GM21381 (cell line): ENCODE data around the gene TRMT10C.
A peak's percentile ranks its signal among the peaks of the same experiment; 100 is the strongest.
"Not testable (repeated sequence)": the region's sequence is repeated elsewhere in the genome, so short reads cannot be mapped to it uniquely, and the experiment has no call there.

Source experiments
- ATAC-seq: cut with Tn5 transposase; IDR thresholded peaks from one replicate; pipeline ENCODE4 v1.9.1; 2021; ENCODE audit warnings: mild to moderate bottlenecking, moderate library complexity; ENCODE audit not compliant: unreplicated experiment

The TRMT10C gene

GRCh38 chr3:101544161-101544850 lies 17.4 kb upstream of the TRMT10C start:
- no peak for ATAC-seq

- ATAC-seq = no peak
These were observed 13.1 kb upstream of the TRMT10C start for GRCh38 chr3:101548527-101549105.

DNA sequence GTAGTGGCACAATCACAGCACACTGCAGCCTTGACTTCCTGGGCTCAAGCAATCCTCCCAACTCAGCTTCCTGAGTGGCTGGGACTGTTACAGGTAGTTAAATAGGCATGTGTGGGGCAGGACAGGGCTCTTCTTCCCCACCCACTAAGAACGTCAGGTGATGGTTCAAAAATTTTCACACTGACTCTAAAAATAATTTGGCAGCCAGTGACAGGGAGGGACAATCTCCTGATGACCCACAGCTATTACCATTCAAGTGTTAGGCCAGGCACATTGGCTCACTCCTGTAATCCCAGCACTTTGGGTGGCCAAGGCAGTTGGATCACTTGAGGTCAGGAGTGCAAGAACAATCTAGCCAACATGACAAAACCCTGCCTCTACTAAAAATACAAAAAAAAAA lies 12.2 kb upstream of the TRMT10C start:
- no peak for ATAC-seq

DNA sequence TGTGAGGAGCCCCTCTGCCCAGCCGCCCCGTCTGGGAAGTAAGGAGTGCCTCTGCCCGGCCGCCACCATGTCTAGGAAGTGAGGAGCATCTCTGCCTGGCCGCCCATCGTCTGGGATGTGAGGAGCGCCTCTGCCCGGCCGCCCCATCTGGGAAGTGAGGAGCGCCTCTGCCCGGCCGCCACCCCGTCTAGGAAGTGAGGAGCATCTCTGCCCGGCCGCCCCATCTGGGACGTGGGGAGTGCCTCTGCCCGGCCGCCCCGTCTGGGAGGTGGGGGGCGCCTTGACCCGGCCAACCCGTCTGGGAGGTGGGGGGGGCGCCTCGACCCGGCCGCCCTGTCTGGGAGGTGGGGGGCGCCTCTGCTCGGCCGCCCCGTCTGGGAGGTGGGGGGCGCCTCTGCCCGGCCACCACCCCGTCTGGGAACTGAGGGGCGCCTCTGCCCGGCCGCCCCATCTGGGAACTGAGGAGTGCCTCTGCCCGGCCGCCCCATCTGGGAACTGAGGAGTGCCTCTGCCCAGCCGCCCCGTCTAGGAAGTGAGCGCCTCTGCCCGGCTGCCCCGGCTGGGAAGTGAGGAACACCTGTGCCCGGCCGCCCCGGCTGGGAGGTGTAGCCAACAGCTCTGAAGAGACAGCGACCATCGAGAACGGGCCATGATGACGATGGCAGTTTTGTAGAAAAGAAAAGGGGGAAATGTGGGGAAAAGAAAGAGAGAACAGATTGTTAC lies 10.1 kb upstream of the TRMT10C start:
- ATAC-seq = not testable (repeated sequence)

DNA sequence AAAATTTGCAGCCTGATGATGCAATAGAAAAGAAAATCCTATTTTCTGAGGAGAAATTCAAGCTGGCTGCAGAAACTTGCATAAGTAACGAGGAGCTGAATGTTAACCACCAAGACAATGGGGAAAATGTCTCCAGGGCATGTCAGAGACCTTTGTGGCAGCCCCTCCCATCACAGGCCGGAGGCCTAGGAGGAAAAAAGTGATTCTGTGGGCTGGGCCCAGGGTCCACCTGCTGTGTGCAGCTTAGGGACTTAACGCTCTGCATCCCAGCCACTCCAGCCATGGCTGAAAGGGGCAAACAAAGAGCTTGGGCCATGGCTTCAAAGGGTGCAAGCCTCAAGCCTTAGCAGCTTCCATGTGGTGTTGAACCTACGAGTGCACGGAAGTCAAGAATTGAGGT lies 8.3 kb upstream of the TRMT10C start:
- ATAC-seq = not testable (repeated sequence)

DNA sequence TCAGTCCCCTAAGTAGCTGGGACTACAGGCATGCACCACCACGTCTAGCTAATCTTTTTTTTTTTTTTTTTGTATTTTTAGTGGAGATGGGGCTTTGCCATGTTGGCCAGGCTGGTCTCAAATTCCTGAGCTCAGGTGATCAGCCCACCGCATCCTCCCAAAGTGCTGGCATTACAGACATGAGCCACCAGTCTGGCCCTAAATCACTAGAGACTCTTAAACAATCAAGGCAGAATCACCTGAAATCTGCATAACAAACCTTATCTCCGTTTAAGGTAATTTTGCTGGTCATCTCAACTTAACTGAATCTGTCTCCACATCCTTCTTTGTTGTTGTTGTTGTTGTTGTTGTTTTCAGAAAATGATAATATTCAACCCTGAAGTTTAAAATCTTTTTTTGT lies 5.6 kb upstream of the TRMT10C start:
- ATAC-seq = no peak

DNA sequence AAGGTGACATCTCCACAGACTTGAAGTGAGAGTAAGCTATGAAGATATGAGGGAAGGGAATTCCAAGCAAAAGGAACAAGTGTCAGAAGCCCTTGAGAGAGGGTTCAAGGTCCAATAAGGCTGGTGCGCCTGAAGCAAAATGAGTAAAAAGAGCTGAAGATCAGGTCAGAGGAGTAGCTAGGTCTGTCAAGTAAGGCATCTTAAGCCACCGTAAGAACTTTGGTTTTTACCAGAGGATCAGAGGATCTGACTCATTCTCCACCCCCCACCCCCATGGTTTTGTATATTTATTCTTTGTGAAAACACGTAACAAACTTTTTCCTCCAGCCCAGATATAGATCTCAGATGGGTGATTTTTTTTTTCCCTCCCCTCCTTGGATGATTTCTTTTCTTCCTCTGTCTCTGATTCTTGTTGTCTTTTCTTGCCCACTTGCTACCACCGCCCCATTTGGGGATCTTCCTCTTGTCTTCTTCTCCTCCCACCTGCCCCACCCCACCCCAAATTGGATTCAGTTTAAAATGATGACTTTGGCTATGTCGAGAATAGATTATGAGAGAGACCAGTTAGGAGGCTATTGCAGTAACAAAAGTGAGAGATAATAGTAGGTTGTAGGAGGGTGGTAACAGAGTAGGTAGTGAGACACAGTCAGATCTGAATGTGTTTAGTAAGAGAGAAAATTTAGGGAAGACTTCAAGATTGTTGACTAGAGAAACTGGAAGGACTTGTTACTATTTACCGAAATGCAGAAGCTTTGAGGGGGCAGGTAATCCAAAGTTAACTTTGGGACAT lies 6.1 kb downstream of the TRMT10C start:
- no peak for ATAC-seq

DNA sequence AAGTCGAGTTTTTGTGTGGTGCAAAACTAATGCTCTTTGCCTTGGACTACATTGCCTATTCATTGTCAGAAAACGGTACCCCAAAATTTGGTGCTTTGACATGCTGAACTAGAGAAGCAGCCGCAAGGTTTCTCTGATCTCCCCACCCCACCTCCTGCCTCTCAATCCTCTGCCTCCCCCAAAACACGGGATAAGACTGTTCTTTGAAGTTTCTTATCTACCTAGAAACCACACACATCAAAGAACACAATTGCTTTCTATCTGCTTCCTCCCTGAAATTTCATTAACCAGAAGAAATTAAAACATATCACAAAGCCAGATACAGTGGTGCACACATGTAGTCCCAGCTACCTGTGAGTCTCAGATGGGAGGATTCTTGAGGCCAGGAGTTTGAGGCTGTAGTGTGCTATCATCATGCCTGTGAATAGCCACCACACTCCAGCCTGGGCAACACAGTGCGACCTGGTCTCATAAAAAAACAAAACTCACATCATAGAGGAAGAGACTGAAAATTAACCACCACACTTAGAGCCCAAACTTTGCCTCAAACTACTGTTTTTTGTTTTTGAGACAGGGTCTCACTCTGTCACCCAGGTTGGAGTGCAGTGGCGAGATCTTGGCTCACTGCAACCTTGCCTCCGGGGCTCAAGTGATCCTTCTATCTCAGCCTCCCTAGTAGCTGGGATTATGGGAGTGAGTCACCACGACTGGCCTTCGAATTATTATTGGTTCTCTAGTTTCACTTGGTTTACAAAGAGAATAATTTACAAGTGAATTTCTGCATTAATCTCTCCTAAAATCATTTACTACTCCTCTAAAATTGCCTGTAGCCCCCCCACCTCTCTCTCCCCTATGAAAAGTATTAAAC lies 9.6 kb downstream of the TRMT10C start:
- ATAC-seq = no peak

DNA sequence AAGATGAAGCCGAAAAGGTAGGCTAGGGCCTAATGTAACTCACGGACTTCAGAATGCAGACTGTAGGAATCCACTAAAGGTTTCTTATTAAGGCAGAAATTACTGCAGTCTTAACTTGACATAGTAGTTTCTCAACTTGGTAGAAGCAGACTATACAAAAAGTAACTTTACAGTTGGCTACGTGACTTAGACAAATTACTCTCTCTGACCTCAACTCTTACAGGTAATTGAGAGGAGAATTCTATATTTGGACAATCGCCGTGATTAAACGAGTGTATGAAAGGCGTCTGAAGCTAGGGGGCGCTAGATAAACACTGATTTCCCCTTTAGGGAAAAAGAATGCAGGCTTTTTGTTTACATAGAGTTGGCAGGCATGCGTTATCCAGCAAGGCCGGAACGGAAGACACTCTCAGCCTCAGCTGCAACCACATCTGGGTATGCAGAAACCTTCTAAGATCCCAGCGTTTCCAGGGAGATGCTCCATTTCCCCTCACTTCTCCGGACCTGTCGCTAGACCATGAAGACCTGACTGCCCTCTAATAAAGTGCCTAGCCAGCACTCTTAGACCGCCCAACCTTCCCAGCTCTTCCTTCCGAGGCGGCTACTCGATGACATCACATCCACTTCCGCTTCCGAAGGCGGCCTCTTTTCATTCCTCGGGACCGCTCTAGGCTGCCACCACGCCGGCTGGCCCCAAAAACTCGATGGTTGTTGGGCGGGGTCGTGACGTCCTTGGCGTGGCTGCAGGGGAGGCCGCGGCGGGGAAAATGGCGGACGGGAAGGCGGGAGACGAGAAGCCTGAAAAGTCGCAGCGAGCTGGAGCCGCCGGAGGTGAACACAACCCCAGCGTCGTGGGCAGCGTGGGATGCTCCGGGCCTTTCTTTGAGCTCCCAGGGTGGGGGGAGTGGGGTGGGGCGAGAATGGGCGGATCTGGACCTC lies 12.1 kb downstream of the TRMT10C start, which contains the start of gene PCNP:
Gene PCNP (plus strand): TSS at position 732 of the 939 bp plus-strand sequence. CDS start 36 bp downstream, at position 768.
- ATAC-seq = peak; percentile 84

DNA sequence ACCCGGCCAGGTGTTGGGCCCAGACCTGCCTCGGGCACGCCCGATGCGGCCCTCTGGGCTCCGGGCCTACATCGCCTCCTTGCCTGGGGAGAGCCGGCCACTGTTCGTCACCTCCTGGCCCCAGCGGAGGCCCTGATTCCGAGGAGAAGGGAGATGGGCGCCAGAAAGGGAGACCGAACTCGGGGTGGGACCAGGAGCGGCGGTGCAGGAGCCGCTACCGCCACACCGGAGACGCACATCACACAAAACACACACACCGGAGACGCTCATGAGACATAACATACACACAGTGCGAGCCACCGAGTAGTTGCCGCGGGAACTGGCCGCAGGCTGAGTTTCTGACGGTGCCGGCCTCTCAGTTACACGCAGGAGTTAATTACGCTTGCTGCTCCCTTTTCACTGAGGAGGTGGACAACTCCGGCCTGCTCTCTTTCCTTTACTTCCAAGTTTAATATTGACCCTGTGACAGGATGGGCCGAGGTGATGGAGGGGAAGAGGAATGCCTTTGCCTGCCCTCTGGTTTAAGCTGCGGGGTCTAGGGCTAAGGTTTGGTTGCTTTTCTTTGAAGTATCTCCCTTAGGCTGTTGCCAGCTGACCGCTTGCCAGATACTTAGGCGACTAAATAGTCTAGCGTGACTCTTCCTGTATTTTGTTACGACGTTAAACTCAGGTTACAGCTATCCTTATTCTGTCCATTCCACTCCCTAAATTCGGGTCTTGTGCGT lies 12.9 kb downstream of the TRMT10C start:
- peak; percentile 44 for ATAC-seq

DNA sequence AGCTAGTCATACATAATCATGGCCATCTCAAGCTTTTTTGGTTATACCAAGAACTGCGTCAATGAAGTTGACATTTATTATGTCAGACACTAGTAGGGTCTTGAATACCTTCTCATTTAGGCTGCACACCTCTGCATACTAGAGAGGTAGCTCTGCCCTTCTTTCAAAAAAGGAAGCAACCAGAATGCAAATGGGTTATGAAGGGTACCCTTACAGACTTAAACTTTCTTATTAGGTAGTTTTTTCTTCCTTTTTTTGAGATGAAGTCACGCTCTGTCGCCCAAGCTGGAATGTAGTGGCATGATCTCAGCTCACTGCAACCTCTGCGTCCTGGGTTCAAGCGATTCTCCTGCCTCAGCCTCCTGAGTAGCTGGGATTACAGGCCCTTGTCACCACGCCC lies 15.6 kb downstream of the TRMT10C start:
- ATAC-seq = no peak

DNA sequence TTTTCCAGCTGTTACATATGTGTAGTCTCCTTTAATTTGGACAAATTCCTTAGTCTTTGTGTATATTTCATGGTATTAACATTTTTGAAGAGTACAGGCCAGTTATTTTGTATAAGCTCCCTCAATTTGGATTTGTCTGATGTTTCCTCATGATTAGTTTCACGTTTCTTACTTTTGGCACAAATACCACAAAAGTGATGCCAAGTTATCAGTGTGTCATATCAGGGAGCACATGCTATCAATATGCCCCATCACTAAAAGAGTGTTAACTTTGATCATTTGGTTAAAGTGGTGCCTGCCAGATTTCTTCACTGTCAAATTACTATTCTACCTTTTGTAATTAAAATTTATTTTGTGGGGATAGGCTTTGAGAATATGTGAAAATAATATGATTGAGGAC lies 26.9 kb downstream of the TRMT10C start:
- no peak for ATAC-seq

GRCh38 chr3:101591071-101591470 lies 29.4 kb downstream of the TRMT10C start:
- ATAC-seq = no peak

- no peak for ATAC-seq
These were observed 41.1 kb downstream of the TRMT10C start for GRCh38 chr3:101602731-101603130.

- no peak for ATAC-seq
These were observed 41.5 kb downstream of the TRMT10C start for GRCh38 chr3:101603184-101603583.

DNA sequence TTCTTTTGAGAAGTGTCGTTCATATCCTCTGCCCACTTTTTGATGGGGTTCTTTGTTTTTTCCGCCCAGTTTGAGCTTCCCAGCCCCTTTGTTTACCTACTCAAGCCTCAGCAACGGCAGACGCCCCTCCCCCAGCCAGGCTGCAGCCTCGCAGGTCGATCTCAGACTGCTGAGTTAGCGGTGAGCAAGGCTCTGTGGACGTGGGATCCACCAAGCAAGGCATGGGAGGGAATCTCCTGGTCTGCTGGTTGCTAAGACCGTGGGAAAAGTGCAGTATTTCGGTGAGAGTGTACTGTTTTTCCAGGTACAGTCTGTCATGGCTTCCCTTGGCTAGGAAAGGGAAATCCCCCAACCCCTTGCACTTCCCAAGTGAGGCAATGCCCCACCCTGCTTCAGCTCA lies 43.7 kb downstream of the TRMT10C start:
- ATAC-seq = not testable (repeated sequence)

GRCh38 chr3:101611023-101611422 lies 49.4 kb downstream of the TRMT10C start:
- no peak for ATAC-seq

- not testable (repeated sequence) for ATAC-seq
These were observed 51.3 kb downstream of the TRMT10C start for GRCh38 chr3:101613014-101613413.

DNA sequence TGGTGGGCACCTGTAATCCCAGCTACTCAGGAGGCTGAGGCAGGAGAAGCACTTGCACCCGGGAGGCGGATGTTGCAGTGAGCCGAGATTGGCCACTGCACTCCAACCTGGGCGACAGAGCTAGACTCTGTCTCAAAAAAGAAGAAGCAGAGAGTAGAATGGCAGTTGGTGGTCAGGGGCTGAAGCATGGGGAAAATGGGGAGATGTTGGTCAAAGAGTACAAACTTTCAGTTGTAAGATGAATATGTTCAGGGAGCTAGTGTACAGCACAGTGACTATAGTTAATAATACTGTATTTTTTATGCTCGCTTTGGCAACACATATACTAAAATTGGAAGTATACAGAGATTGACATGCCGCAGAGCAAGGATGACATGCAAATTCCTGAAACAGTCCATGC lies 53.9 kb downstream of the TRMT10C start:
- ATAC-seq = no peak
